Keratinocyte (primary cell): ENCODE measurements around the gene ZNF563.

Source experiments
- CTCF ChIP-seq, 3 experiments: IDR thresholded peaks in 1 of 3; conservative IDR thresholded peaks in 1 of 3; optimal IDR thresholded peaks in 1 of 3; 2 replicates in 2 of 3; 3 replicates in 1 of 3; pipeline versions ENCODE3 to v1.5.1; 2011; ENCODE audit warnings: low read length in 3 of 3, mild to moderate bottlenecking in 3 of 3, moderate library complexity in 2 of 3, control low read depth in 1 of 3, inconsistent platforms in 1 of 3; ENCODE audit not compliant: insufficient read depth in 2 of 3; ENCODE audit errors: extremely low read depth in 1 of 3
- EZH2 ChIP-seq: IDR thresholded peaks from one replicate; pipeline ENCODE4 v1.6.1; 2012; ENCODE audit warnings: inconsistent platforms, mild to moderate bottlenecking, low read length, moderate library complexity

GRCh38 chr19:12293777-12294248, 39.6 kb downstream of the ZNF563 start:
- TF ChIP-seq CTCF (optimal IDR thresholded peaks at IDR 0.05 in 1 of 3, IDR thresholded peaks at IDR 0.05 in 1 of 3, conservative IDR thresholded peaks at IDR 0.05 in 1 of 3; ENCODE audit: extremely low read depth in 1 of 3, insufficient read depth in 2 of 3, low read length in 3 of 3) (no peak), EZH2 (no peak)
